Measurements from ENCODE around the gene TTC13.
A peak's percentile ranks its signal among the peaks of the same experiment; 100 is the strongest.
"Not testable (repeated sequence)": the region's sequence is repeated elsewhere in the genome, so short reads cannot be mapped to it uniquely, and the experiment has no call there.

Gene TTC13, protein sequence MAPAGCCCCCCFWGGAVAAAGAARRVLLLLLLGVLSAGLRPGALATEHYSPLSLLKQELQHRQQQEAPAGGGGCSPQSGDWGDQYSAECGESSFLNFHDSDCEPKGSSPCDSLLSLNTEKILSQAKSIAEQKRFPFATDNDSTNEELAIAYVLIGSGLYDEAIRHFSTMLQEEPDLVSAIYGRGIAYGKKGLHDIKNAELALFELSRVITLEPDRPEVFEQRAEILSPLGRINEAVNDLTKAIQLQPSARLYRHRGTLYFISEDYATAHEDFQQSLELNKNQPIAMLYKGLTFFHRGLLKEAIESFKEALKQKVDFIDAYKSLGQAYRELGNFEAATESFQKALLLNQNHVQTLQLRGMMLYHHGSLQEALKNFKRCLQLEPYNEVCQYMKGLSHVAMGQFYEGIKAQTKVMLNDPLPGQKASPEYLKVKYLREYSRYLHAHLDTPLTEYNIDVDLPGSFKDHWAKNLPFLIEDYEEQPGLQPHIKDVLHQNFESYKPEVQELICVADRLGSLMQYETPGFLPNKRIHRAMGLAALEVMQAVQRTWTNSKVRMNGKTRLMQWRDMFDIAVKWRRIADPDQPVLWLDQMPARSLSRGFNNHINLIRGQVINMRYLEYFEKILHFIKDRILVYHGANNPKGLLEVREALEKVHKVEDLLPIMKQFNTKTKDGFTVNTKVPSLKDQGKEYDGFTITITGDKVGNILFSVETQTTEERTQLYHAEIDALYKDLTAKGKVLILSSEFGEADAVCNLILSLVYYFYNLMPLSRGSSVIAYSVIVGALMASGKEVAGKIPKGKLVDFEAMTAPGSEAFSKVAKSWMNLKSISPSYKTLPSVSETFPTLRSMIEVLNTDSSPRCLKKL

DNA sequence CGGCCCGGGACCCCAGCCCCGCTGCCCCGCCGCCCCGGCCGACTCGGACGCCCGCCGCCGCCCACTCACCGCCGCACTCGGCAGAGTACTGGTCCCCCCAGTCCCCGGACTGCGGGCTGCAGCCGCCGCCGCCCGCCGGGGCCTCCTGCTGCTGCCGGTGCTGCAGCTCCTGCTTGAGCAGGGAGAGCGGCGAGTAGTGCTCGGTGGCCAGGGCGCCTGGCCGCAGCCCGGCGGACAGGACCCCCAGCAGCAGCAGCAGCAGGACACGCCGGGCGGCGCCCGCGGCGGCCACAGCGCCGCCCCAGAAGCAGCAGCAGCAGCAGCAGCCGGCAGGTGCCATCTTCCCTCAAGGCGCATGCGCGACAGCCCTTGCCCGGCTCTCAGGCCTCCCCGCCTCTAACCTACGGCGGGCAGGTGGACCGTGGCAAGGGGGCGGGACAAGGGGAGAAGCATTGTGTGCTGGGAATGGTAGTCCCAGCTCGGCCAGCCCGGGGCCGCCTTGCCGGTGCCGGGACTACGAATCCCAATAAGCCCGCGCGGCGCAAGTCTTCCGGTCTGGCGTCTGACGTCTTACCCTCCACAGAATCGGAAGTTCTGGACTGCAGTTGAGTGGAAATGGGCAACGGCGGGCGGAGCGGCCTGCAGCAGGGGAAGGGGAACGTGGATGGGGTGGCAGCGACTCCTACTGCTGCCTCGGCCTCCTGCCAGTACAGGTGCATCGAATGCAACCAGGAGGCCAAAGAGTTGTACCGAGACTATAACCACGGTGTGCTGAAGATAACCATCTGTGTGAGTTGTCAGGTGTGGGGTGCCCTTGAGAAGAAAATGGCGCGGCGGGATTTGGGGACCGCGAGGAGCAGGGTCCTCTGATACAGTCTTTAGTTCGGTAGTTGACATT, at the start of gene TTC13, which contains the start of gene ARV1:
TSS of gene TTC13 (minus strand) at position 371 of the 898 bp plus-strand sequence. CDS start at position 340, 31 bp downstream.
TSS of gene ARV1 (plus strand) at position 604 of the 898 bp plus-strand sequence. CDS start at position 616, 12 bp downstream.
- TF ChIP-seq, protein P1, sequence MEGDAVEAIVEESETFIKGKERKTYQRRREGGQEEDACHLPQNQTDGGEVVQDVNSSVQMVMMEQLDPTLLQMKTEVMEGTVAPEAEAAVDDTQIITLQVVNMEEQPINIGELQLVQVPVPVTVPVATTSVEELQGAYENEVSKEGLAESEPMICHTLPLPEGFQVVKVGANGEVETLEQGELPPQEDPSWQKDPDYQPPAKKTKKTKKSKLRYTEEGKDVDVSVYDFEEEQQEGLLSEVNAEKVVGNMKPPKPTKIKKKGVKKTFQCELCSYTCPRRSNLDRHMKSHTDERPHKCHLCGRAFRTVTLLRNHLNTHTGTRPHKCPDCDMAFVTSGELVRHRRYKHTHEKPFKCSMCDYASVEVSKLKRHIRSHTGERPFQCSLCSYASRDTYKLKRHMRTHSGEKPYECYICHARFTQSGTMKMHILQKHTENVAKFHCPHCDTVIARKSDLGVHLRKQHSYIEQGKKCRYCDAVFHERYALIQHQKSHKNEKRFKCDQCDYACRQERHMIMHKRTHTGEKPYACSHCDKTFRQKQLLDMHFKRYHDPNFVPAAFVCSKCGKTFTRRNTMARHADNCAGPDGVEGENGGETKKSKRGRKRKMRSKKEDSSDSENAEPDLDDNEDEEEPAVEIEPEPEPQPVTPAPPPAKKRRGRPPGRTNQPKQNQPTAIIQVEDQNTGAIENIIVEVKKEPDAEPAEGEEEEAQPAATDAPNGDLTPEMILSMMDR (conservative IDR thresholded peaks at IDR 0.05; ENCODE audit: control insufficient read depth, insufficient read depth, low read depth, low read length): no peak
- H3K4me3 ChIP-seq (ENCODE audit: control insufficient read depth, low read depth, low read length): peak within 1 kb of the TSS; percentile 77
- DNase-seq (ENCODE audit: low read depth): peak; percentile 96

GRCh38 chr1:231027971-231028370, 49.3 kb upstream of the TTC13 start:
- TF ChIP-seq, protein P1 (conservative IDR thresholded peaks at IDR 0.05; ENCODE audit: control insufficient read depth, insufficient read depth, low read depth, low read length): no peak
- no peak overlapping the region for H3K4me3 ChIP-seq (ENCODE audit: control insufficient read depth, low read depth, low read length)
- DNase-seq (ENCODE audit: low read depth): no peak

DNA sequence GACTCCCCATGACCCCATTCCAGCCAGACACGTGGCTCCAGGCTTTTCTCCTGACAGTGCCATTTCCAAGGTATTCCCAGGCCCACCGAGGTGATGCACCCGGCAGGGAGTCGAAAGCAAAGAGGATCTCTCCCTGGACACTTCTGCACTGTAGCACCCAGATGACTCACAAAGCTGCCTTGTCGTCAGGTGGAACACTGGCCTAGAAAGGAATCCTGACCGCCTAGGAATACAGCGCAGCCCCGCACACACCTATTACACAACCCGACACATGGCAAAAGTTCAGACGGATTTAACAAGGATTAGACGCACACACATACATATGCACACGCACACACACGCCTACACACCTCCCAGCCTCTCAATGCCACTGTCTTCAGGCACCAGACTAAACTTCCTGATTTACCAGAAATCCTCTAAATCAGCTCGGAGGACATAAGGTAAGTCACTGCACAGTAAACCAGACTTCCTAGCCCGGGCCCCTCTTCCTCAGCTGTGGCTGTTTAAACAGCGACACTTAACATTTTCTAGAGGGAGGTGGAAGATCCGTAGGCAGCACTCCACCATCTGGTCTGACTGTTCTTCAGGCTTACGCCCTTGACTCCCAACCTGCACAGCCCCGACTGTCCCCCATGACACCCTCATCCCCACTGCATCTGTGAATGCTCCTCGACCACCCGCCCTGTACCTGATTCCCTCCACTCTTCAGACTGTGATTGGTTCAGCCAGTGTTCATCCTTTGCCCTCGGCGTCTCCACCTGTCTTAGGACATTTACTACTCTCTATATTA, 48.7 kb upstream of the TTC13 start:
- H3K4me3 ChIP-seq (ENCODE audit: control insufficient read depth, low read depth, low read length): no peak overlapping the region
- DNase-seq (ENCODE audit: low read depth): no peak
- TF ChIP-seq, protein P1 (conservative IDR thresholded peaks at IDR 0.05; ENCODE audit: control insufficient read depth, insufficient read depth, low read depth, low read length): no peak

DNA sequence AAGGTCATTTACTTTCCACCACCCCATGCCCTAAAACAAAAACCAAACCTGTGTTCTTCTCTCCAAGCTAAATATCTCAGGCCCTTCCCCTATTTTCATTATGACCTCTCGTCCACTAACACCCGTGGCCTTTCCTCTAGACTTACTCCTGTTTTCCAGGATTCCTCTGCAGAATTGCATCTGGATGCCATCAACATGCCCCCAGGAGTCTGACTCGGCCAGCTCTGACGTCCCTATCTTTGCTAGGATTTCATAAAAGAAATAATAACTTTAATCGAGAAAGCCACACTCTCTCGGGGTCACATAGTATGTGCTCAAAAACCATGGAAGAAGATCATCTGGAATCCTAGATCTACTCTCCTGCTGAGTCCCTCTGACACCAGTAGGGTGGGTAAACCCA, 47.9 kb upstream of the TTC13 start:
- DNase-seq (ENCODE audit: low read depth): no peak
- no peak overlapping the region for H3K4me3 ChIP-seq (ENCODE audit: control insufficient read depth, low read depth, low read length)
- TF ChIP-seq, protein P1 (conservative IDR thresholded peaks at IDR 0.05; ENCODE audit: control insufficient read depth, insufficient read depth, low read depth, low read length): no peak

DNA sequence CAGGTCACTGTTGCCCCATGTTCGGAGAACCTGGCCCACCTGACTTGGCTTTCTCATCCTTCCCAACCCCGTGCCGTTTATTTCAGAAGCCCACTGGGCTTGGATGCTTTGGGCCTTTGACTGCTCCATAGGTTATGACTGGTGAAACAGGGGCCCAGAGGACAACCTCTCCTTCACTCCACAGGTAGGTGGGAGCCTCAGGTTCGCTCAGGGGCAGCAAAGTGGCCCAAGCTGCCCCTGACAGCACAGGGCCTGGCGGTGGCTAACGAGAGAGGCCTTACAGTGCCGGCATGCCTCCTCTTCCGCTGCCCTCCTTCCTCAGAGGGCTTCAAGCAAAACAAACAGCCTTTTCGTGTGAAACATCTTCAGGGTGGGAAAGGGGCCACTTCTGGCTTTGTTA, 44.5 kb upstream of the TTC13 start:
- H3K4me3 ChIP-seq (ENCODE audit: control insufficient read depth, low read depth, low read length): no peak overlapping the region
- DNase-seq (ENCODE audit: low read depth): no peak
- TF ChIP-seq, protein P1 (conservative IDR thresholded peaks at IDR 0.05; ENCODE audit: control insufficient read depth, insufficient read depth, low read depth, low read length): no peak

DNA sequence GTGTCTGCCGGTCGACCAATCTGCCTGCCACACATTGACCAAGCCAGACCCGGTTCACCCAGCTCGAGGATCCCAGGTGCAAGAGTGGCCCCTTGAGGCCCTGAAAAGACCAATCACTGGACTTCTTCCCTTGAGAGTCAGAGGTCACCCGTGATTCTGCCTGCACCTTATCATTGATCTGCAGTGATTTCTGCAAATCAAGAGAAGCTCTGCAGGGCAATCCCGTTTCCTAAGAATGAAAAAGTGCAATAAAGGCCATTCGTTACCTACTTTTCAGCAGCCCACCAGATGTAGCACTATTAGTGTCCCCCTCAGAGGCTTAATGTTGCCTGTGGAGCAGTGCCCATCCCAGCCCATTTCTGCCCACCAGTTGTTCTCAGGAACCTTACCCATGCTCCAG, 43.9 kb upstream of the TTC13 start:
- H3K4me3 ChIP-seq (ENCODE audit: control insufficient read depth, low read depth, low read length); DNase-seq (ENCODE audit: low read depth): not testable (repeated sequence)
